HG03575 (cell line): ENCODE results near the gene C10orf143.
"Not testable (repeated sequence)": the region's sequence is repeated elsewhere in the genome, so short reads cannot be mapped to it uniquely, and the experiment has no call there.

Experiments used
- ATAC-seq: cut with Tn5 transposase; IDR thresholded peaks from one replicate; pipeline ENCODE4 v1.9.1; 2021; ENCODE audit not compliant: unreplicated experiment, insufficient number of reproducible peaks, low FRiP score; ENCODE audit errors: extremely low read depth

Gene C10orf143

GRCh38 chr10:130110246-130111112 is at the start of gene C10orf143:
Gene C10orf143, minus strand, starts transcription at chr10:130110830. Its CDS starts 58 bp downstream, at chr10:130110772.
- peak; percentile 45 for ATAC-seq

GRCh38 chr10:130159192-130159794 is 48.7 kb upstream of the C10orf143 start:
- ATAC-seq, result no peak

GRCh38 chr10:130146042-130146441 is 35.4 kb upstream of the C10orf143 start:
- ATAC-seq, result no peak

- peak; percentile 78 for ATAC-seq
Measured at GRCh38 chr10:130141878-130142277, 31.2 kb upstream of the C10orf143 start.

GRCh38 chr10:130141460-130141859 is 30.8 kb upstream of the C10orf143 start:
- no peak for ATAC-seq

- ATAC-seq, result no peak
Measured at GRCh38 chr10:130141038-130141437, 30.4 kb upstream of the C10orf143 start.

- ATAC-seq, result peak; percentile 27
Measured at GRCh38 chr10:130140425-130140824, 29.8 kb upstream of the C10orf143 start.

GRCh38 chr10:130138479-130138866 is 27.8 kb upstream of the C10orf143 start:
- no peak for ATAC-seq

GRCh38 chr10:130137659-130138478 is 27.2 kb upstream of the C10orf143 start:
- ATAC-seq, result no peak

GRCh38 chr10:130137090-130137448 is 26.4 kb upstream of the C10orf143 start:
- no peak for ATAC-seq

- no peak for ATAC-seq
Measured at GRCh38 chr10:130136226-130137089, 25.8 kb upstream of the C10orf143 start, which contains the start of gene GLRX3. Gene GLRX3, plus strand, starts transcription at chr10:130136391. Its CDS starts 30 bp downstream, at chr10:130136421.

GRCh38 chr10:130135676-130136225 is 25.1 kb upstream of the C10orf143 start:
- no peak for ATAC-seq

- ATAC-seq, result no peak
Measured at GRCh38 chr10:130128922-130129321, 18.3 kb upstream of the C10orf143 start.

GRCh38 chr10:130128062-130128781 is 17.6 kb upstream of the C10orf143 start:
- no peak for ATAC-seq

GRCh38 chr10:130127364-130128061 is 16.9 kb upstream of the C10orf143 start:
- ATAC-seq, result peak; percentile 86

GRCh38 chr10:130121486-130122079 is 11.0 kb upstream of the C10orf143 start:
- no peak for ATAC-seq

- ATAC-seq, result not testable (repeated sequence)
Measured at GRCh38 chr10:130117535-130117934, 6.9 kb upstream of the C10orf143 start.
